Measurements from ENCODE around the gene TRAPPC5. TPM values are rescaled to one million over a fixed set of nuclear protein-coding genes. Genes with fewer than 3 reads are reported as not detected.
"Not testable (repeated sequence)": the region's sequence is repeated elsewhere in the genome, so short reads cannot be mapped to it uniquely, and the experiment has no call there.

The TRAPPC5 gene
- polyA plus RNA-seq (ENCODE audit: insufficient read depth in 1 of 5, insufficient read length in 5 of 5, low replicate concordance in 1 of 5): 10 to 100 TPM; 27.3 to 64.9 (median 34.7) TPM
- long read RNA-seq, donor 1, full-length matches to known transcripts: 93 of 93 reads
- long read RNA-seq, donor 1, partial matches to known transcripts: 0 of 93 reads
- long read RNA-seq, donor 1, other reads (novel, unspliced or antisense): 0 of 93 reads
- long read RNA-seq, donor 2, full-length matches to known transcripts: 32 of 32 reads
- long read RNA-seq, donor 2, partial matches to known transcripts: 0 of 32 reads
- long read RNA-seq, donor 2, other reads (novel, unspliced or antisense): 0 of 32 reads
- long read RNA-seq, donor 3, full-length matches to known transcripts: 43 of 43 reads
- long read RNA-seq, donor 3, partial matches to known transcripts: 0 of 43 reads
- long read RNA-seq, donor 3, other reads (novel, unspliced or antisense): 0 of 43 reads
- long read RNA-seq, donor 4, full-length matches to known transcripts: 30 of 30 reads
- long read RNA-seq, donor 4, partial matches to known transcripts: 0 of 30 reads
- long read RNA-seq, donor 4, other reads (novel, unspliced or antisense): 0 of 30 reads
- long read RNA-seq, donor 5, full-length matches to known transcripts: 60 of 60 reads
- long read RNA-seq, donor 5, partial matches to known transcripts: 0 of 60 reads
- long read RNA-seq, donor 5, other reads (novel, unspliced or antisense): 0 of 60 reads
- long read RNA-seq, donor 6, full-length matches to known transcripts: 62 of 62 reads
- long read RNA-seq, donor 6, partial matches to known transcripts: 0 of 62 reads
- long read RNA-seq, donor 6, other reads (novel, unspliced or antisense): 0 of 62 reads
- long read RNA-seq, donor 7, full-length matches to known transcripts: 59 of 59 reads
- long read RNA-seq, donor 7, partial matches to known transcripts: 0 of 59 reads
- long read RNA-seq, donor 7, other reads (novel, unspliced or antisense): 0 of 59 reads
- long read RNA-seq, donor 8, full-length matches to known transcripts: 30 of 30 reads
- long read RNA-seq, donor 8, partial matches to known transcripts: 0 of 30 reads
- long read RNA-seq, donor 8, other reads (novel, unspliced or antisense): 0 of 30 reads

DNA sequence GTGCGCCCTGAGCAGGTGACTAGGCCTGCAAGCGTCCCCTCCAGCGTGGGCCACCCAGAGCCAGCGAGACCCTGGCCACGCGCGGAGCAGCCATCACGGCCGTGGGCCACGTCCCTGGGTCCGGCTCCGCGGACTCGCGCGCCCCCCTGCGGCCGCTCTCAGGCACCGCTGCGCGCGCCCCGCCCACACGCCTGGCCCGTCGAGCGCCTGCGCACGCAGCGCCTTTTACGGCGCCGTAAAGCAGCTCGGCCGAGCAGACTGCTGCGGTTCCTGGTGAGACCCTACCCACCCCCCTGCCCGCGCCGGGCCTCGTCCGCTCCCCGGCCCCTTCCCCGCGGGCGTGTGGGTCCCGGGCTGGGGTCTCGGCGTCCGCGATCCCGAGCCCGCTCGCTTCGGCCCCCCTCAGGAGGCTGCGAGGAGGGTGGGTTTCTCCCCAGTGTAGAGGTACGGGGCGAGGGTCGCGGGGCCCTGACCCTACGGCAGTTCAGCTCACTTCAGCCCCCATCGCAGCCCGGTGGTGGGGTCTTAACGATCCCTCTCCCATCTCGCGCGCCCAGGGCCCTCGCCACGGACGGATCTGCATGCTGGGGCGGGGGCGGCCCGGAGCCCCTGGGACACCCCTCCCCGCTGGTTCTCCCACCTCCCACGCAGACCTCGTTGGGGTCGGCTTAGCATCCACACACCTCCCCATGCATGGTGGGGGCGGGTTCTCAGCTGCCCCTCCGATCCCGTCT lies at the start of gene TRAPPC5:
TSS of gene TRAPPC5 (plus strand) at position 228 of the 734 bp plus-strand sequence. CDS start 1,421 bp downstream, outside the sequence.
- peak; percentile 86 to 89 for DNase-seq

GRCh38 chr19:7631577-7631976 lies 49.1 kb upstream of the TRAPPC5 start:
- no peak for DNase-seq

GRCh38 chr19:7632340-7633203 lies 48.1 kb upstream of the TRAPPC5 start:
- DNase-seq: no peak

DNA sequence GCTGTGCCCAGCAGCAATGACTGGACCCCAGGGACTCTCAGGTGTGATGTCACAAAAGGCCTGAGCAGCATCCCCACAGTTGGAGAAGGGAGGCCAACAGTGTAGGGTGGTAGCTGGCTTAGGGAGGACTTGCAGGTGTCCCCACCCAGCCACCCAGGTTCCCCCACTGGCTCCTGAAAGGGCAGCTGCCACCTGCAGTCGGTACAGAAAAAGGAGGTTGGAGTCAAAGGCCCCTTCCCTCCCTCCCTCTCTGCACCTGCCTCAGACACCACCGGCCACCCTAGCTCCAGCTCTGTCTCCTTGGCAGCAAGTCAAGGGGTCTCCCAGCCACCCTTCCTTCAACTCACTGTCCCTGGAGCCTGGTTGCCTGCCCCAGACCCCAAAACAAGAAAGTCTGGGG lies 46.9 kb upstream of the TRAPPC5 start, which contains the start of gene PCP2:
TSS of gene PCP2 (minus strand) at position 22 of the 400 bp plus-strand sequence. CDS start 262 bp downstream, outside the sequence.
- DNase-seq: no peak

- no peak for DNase-seq
These were observed 45.0 kb upstream of the TRAPPC5 start for GRCh38 chr19:7635670-7636069.

DNA sequence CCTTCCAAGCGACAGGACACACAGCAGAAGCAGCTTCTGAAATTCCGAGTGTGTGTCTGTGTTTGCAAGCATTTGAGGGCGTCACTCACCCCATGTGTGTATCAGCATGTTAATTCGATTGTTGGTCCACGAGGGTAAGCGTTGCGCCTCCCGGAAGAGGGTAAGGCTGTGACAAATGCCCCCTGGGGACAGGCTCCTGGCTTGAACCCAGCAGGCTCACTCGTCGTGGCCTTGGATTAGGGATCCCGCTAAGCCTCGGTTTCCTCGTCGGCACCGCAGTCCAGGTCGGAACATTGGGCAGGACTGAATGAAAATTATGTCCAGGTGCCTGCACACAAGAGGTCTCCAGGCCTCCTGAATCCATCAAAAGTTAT lies 44.3 kb upstream of the TRAPPC5 start:
- DNase-seq: no peak

DNA sequence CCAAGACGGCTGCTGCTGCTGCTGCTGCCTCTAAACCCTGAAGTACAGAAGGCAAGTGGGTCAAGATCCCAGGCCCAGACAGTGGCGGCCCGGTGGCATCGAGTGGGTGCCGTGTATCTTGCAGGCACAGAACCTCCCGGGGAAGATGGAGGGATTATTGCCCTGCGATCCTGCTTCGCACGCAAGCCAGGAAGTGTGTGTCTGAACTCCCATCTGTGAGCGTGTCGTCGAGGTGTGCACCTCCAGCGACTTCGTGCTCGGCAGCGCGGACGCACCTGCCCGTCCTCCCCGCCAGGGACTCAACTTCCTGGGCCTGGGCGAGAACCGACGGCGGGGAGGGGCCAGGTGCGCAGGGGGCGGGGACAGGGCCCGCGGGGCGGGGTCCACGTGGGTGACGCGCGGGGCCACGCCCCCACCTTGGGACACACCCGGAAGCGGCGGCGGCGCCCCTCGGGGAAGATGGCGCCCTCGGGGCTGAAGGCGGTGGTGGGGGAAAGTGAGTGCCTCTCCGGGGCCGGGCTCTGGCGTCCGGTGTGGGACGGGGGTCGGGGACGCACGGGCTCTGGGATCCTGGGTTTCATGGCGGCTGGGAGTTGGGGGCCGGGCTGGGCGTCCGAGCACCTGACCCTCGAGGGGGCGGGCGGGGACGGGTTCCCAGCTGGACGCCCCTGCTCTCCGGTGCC lies 43.8 kb upstream of the TRAPPC5 start, which contains the start of gene STXBP2:
TSS of gene STXBP2 (plus strand) at position 420 of the 683 bp plus-strand sequence. CDS start at position 460, 40 bp downstream.
- DNase-seq: peak in 1 of 2 donors; percentile 47

DNA sequence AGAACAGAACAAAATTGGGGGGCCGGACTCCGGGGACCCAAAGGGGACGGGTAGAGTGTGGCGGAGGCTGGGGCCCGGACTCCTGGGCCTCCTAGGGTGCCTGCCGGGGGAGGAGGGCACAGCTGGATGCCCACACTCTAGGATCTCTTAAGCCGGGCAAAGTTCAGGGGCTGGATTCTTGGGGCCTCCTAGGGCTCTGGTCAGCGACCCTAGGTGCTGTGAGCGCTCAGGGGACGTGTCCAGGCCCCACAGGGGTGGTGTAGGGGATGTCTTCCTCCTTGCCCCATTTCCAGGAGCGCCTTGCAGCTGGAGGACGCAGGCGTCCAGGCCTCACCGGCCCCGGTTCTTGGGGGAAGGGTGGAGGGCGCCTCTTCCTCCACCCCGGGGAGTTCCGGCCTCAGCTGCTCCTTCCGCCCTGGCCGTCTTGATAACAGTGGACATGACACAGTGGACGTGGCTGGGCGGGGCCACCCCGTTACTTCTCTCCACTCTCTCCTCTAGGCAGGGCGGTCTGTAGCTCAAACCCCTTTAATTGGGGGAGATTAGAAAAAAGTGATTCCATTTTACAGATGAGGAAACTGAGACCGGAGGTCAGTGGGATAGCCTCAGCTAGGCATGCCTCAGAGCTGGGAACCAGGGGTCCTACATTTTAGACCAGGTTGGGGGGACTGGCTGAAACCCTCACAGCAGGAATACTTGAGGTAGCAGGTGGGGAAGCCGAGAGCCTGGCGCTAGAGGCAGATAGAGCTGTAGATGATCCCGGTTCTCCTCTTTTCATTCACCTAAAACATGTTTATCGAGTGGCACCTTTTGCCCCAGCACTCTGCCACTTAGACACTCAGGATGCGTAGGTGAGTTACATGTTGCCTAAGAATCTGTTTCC lies 43.0 kb upstream of the TRAPPC5 start:
- DNase-seq: no peak

- DNase-seq: no peak
These were observed 41.7 kb upstream of the TRAPPC5 start for GRCh38 chr19:7638802-7639465.

DNA sequence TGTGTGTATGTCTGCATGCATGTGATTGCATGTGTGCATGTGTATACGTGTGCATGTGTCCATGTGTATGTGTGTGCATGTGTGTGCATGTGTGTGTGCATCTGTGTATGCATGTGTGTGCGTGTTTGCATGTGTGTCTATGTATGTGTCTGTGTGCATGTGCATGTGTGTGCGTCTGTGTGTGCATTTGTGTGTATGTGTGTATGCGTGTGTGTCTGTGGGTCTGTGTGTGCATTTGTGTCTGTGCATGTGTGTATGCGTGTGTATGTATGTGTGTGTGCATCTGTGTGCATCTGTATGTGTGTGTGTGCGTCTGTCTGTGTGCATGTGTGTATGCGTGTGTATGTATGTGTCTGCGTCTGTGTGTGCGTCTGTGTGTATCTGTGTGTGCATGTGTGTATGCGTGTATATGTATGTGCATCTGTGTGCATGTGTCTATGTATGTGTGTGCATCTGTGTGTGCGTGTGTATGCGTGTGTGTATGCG lies 40.7 kb upstream of the TRAPPC5 start:
- DNase-seq: no peak

DNA sequence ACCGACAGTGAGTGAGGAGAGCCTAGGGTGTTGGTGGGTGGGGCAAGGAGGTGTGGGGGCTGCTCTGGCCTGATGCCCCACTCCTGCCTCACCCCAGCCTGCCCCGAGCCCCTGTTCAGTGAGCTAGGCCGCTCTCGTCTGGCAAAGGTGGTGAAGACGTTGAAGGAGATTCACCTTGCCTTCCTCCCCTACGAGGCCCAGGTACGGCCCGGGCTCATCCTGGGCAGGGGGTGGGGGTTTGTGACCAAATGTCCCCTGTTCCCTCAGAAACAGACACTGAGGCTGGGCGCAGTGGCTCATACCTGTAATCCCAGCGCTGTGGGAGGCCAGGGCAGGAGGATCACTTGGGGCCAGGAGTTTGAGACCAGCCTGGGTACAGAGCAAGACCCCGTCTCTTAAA lies 39.8 kb upstream of the TRAPPC5 start:
- DNase-seq: no peak

DNA sequence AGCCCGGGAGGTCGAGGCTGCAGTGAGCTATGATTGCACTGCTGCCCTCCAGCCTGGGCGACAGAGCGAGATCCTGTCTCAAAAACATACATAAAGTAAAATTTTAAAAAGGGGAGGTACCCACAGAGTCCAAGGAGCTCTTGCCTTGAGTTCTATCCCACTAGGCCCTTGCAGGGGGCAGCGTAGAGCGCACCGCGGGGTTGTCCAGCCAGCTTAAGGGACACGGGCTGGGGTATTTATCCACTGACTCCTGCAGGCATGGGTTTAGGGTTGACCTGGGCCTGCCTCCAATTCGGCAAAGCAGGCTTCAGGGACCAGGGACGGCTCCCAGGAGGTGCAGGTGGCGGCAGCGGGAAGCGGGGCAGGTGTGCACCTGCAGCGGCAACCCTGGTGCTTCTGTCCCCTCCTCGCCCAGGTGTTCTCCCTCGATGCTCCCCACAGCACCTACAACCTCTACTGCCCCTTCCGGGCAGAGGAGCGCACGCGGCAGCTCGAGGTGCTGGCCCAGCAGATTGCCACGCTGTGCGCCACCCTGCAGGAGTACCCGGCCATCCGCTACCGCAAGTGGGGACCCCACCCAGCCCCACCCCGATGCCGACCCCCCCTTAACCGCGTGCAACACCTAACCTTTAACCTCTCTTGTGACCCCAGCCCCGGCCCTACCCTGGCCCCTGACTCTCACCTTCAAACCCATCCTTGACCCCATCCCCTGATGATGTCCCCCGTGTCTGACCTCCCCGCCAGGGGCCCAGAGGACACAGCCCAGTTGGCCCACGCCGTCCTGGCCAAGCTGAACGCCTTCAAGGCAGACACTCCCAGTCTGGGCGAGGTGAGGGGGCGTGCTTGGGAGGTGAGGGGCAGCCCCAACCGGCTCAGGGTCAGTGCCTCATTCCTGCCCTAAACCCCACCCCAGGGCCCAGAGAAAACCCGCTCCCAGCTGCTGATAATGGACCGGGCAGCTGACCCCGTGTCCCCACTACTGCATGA lies 39.0 kb upstream of the TRAPPC5 start:
- no peak for DNase-seq

GRCh38 chr19:7642295-7643030 lies 38.2 kb upstream of the TRAPPC5 start:
- no peak for DNase-seq

GRCh38 chr19:7643031-7643415 lies 37.6 kb upstream of the TRAPPC5 start:
- DNase-seq: no peak

DNA sequence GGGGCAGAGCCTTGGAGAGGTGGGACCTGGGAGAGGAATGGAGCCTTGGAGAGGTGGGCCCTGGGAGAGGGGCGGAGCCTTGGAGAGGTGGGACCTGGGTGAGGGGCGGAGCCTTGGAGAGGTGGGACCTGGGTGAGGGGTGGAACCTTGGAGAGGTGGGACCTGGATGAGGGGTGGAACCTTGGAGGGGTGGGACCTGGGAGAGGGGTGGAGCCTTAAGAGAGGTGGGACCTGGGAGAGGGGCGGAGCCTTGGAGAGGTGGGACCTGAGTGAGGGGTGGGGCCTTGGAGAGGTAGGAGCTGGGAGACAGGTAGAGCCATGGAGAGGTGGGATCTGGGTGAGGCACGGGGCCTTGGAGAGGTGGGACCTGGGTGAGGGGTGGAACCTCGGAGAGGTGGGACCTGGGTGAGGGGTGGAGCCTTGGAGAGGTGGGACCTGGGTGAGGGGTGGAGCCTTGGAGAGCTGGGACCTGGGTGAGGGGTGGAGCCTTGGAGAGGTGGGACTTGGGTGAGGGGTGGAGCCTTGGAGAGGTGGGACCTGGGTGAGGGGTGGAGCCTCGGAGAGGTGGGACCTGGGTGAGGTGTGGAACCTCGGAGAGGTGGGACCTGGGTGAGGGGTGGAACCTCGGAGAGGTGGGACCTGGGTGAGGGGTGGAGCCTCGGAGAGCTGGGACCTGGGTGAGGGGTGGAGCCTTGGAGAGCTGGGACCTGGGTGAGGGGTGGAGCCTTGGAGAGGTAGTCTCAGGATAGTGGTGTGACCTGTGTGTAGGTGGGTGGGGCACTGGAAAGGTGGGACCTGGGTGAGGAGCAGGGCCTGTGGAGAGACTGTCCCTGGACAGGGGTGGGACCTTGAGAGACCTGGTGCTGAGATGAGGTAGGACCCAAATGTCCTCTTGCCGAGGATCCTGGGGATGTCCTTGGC lies 36.7 kb upstream of the TRAPPC5 start:
- not testable (repeated sequence) for DNase-seq

Measured in right lung (tissue), 10 donors.